Lower leg skin (tissue), 4 donors: ENCODE data around the gene CCSER1. TPM values are rescaled to one million over a fixed set of nuclear protein-coding genes. Genes with fewer than 3 reads are reported as not detected.

Source experiments
- DNase-seq, 2 donors: peaks; one replicate each; pipeline ENCODE4 v3.0.0-alpha.2; 2019; ENCODE audit warnings: low spot score in 2 of 2
- H3K4me3 ChIP-seq: fragments of 200-600 bp; sonication (generic); 2 replicates; pipeline ENCODE4 v1.5.1; 2017; ENCODE audit warnings: mild to moderate bottlenecking, low read depth; ENCODE audit not compliant: poor library complexity, severe bottlenecking
- CTCF ChIP-seq, 3 donors: fragments of 450-650 bp; IDR thresholded peaks; one replicate each; pipeline ENCODE4 v1.5.1; 2016; ENCODE audit warnings: antibody characterized with exemption in 3 of 3, mild to moderate bottlenecking in 3 of 3, moderate library complexity in 2 of 3
- POLR2A ChIP-seq, 2 donors: fragments of 450-650 bp; IDR thresholded peaks; one replicate each; pipeline ENCODE4 v1.6.1; 2016 to 2017; ENCODE audit warnings: antibody characterized with exemption in 2 of 2, mild to moderate bottlenecking in 1 of 2, moderate library complexity in 1 of 2
- WGBS, 2 donors: methylation state at CpG; one replicate each; pipeline ENCODE4 v1.1.5; 2018; 5-methylcytosine and 5-hydroxymethylcytosine counted together
- intact Hi-C: fragments of 100-400 bp; cut with DNase I; formaldehyde crosslinking; loops from one replicate; pipeline ENCODE4 v1.15.0; 2023; ENCODE audit warnings: low total_unique reads
- total RNA-seq, 4 donors: library from RNA; depleted of rRNA; stranded (reverse); fragments of >200 nt; gene quantifications; one replicate each; pipeline ENCODE4 v1.1.0, GENCODE V29; 2016

The CCSER1 gene
- total RNA-seq, 4 donors from 2014 or later: 6.5 to 12.1 (median 9.9) TPM

- DNase-seq: no peak
- TF ChIP-seq POLR2A (IDR thresholded peaks at IDR 0.05) (no peak), CTCF (IDR thresholded peaks at IDR 0.05) (no peak)
- 85 to 87% methylated on average over 2 of the region's 2 CpGs for WGBS, 2 donors
- intact Hi-C loops: loop anchor here (1.0 kb wide), 1 partner anchor 16 kb away; no protein-coding TSS in a partner anchor
- no peak overlapping the region for H3K4me3 ChIP-seq
Observed at GRCh38 chr4:90112715-90113114, 14.5 kb upstream of the CCSER1 start.

- no peak overlapping the region for H3K4me3 ChIP-seq
- intact Hi-C loops: no loop called here
- TF ChIP-seq POLR2A (IDR thresholded peaks at IDR 0.05) (no peak), CTCF (IDR thresholded peaks at IDR 0.05) (no peak)
- DNase-seq: no peak
- WGBS, 2 donors: 47 to 74% methylated on average over 2 of the region's 2 CpGs
Observed at GRCh38 chr4:90113881-90114457, 13.2 kb upstream of the CCSER1 start.

GRCh38 chr4:90118527-90119195 lies 8.5 kb upstream of the CCSER1 start:
- WGBS, 2 donors: 34 to 49% methylated on average over 4 of the region's 4 CpGs
- TF ChIP-seq CTCF (IDR thresholded peaks at IDR 0.05): no peak
- TF ChIP-seq POLR2A (IDR thresholded peaks at IDR 0.05): no peak
- no peak overlapping the region for H3K4me3 ChIP-seq

GRCh38 chr4:90120037-90120436 lies 7.2 kb upstream of the CCSER1 start:
- intact Hi-C loops: no loop called here
- TF ChIP-seq POLR2A (IDR thresholded peaks at IDR 0.05) (no peak), CTCF (IDR thresholded peaks at IDR 0.05) (no peak)
- H3K4me3 ChIP-seq: no peak overlapping the region
- DNase-seq: no peak

More at GRCh38 chr4:90118527-90119195, 8.5 kb upstream of the CCSER1 start:
- no peak for DNase-seq
- intact Hi-C loops: no loop called here

GRCh38 chr4:90120815-90121214 lies 6.4 kb upstream of the CCSER1 start:
- TF ChIP-seq CTCF (IDR thresholded peaks at IDR 0.05): no peak
- TF ChIP-seq POLR2A (IDR thresholded peaks at IDR 0.05): no peak
- 68 to 78% methylated on average over 1 of the region's 1 CpG for WGBS, 2 donors

More at GRCh38 chr4:90120815-90121214, 6.4 kb upstream of the CCSER1 start:
- intact Hi-C loops: no loop called here
- H3K4me3 ChIP-seq: no peak overlapping the region
- DNase-seq: no peak
